Activated CD4-positive, alpha-beta T cell treated with anti-CD3 and anti-CD28 coated beads, Interleukin-2, amount 50 U/mL, for 1 hour (primary cell): ENCODE data around the gene PLXNB1.

Source experiments
- DNase-seq: peaks from one replicate; pipeline ENCODE4 v3.0.0-alpha.2; 2020

The PLXNB1 gene

DNA sequence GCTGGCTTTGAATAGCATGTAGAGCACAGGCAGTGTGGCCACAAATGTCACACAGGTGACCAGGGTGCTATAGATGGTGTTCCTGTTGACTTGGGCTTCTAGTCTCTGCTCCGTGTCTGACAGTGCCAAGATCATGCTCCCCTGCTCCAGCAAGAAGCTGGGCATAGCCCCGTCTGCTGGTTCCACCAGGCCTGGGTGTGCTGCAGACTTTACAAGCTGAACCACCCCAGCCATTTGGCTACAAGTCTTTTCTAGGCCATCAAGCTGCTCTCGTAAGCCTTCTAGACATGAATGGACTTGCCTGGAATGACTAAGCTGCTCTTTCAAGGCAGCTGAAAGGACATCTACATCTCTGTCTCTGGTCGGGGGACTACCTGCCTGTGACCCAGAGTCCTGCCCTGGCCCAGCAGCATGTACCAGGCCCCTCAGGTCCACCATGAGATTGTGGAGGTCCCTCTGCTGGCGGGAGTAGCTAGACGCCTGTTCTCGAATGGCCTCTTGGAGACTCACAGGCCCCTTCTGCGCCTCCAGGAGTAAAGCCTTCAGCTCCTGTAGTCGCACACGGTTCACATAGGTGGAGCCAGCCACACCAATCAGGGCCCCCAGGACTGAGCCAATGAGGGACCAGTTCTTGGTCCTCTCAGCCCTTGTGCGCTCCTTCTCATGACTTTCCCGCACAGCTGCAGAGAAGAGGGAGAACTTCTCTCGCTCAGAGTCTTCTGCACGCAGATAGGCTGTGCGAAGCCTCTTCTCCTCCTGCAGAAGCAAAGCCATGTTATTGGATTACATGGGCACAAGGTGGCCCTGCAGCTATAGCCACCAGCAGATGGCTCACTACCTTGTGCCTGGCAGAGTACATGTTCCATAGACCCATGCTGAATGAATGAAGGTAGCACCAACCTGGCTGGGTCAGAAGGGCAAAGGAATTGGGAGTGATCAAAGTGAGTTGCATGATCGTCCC lies 2.8 kb upstream of the PLXNB1 start:
- no peak for DNase-seq

DNA sequence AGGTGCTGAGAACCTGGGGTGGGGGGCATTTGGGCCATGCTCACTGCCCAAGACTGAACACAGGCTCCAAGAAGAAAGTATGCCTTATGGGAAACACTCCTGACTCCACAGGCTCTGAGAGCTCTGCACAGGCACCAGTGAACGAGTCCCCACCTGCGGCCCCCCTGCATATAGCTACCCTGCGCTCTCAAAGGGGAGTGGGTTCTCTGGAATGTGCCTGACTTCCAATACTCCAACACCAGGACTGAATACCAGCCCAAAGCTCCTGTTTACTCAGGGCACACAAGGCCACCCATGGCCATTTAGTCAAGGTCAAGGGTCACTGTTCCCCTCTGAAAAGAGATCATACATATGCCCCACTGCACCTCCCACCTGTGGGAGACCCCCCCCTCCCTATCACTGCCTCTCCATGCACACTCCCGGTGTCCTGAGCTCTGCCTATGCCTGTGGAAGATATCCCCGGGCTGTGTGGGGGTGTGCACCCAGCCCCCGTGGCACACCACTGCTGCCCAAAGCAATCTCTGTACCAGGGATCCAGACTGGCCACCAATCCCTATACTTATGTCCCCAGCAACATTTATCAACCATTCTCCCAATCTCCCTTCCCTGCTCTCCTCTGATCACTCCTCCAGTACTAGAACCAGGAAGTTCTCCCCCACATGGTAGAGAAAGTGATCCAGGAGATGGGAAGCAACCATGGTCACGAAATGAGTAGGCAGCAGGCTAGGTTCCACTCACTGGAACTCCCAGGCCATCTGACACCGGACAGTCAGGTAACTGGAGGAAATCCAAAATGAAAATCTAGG lies 1.5 kb upstream of the PLXNB1 start:
- no peak for DNase-seq

DNA sequence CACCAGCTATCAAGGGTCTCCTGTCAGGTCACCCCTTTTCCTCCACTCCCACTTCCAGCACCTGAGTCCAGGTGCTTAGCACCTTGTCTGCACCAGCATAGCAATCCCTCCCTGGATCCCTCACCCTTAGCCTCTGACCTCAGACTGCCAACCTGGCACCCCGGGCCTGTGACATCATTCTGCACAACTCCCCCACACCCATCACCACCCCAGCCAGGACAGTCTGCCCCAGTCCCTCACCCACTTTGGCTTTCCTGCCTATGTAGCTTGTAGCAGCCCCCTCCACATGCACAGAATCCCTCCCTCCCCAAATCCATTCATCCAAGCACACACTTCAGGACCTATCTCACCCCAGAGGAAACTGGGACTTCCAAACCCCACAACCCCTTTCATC lies 819 bp upstream of the PLXNB1 start:
- no peak for DNase-seq

DNA sequence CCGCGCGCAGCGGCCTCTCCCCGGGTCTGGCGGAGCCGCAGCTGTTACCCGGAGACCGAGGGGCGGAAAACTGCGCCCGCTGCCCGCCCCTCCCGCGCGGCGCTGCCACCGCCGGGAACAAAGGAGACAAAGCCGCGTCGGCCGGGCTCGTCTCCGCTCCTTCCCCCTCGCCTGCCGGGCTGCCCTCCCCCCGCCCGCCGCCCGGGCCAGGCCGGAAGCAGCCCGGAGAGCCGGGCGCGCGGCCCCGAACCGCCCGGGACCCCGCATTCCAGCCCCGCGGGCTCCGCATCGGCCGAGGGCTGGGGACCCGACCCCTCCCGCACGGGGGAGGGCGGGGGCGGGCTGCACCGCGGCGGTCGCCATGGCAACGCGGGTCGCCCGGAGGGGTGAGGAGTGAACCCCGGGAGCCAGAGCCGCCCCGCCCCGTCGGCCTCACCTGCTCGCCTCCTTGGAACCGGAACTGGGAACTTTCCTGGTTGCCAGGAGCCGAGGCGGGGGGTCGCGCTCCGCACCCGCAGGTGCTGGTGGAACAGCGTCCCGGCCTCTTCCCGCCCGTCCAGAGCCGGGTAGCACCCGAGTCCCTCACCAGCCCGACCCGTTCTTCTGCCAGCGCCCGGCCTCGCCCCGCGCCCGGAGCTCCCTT lies 448 bp downstream of the PLXNB1 start:
- DNase-seq = peak; percentile 63

DNA sequence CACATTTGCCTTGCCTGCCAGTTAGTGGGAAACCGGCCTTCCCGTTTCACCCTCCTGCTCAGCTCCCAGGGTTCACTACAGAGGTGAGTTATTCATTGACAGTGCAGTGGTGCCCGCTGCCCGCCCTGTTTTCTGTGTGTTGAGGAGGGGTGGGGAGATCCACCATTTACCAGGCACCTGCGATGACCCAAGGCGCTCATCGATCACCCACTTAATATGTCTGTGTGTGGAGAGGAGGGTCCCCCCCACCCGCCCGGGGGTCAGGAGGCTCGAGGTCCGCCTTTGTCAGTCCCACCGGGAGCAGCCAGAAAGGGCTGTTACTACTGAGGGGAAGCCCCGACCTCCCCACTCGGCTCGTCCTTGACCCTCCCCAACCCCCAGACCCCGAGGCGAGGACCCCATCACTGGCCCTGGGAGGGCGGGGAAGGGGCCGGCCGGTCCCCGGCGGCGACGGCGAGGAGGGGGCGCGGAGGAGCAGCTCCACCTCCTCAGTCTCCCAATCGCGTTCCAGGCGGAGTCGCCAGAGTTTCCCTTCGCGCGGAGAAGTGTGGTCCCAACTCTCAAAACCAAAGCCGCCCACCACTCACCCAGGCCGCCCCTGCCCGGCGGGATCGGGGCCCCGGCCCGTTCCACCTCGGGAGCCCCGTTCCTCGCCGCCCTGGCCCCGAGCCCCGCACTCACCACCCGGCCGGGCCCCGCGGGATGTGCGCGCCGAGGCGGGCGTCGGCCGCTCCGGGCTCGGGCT lies 1.1 kb downstream of the PLXNB1 start:
- no peak for DNase-seq

DNA sequence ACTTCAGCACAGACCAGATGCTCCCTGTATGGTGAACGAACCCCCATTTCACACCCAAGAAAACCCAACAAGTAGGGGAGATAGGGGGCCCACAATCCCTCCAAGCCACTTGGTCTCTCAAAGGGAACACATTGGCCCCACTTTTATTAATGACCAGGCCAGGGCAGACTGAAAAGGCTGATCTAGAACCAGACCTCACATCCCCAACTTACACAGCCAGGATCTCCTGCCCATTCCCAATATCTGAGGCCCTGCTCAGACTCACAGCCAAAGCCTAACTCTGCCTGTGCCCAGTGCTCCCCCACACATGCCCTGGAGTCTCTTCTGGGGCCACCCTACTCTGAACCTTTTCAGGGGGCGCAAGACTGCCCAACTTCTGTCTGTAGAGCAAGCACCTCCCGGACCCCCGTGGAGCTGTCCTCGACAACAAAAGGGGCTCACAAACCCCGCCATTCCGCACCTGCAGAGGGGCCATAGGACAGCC lies 1.8 kb downstream of the PLXNB1 start:
- DNase-seq = no peak

DNA sequence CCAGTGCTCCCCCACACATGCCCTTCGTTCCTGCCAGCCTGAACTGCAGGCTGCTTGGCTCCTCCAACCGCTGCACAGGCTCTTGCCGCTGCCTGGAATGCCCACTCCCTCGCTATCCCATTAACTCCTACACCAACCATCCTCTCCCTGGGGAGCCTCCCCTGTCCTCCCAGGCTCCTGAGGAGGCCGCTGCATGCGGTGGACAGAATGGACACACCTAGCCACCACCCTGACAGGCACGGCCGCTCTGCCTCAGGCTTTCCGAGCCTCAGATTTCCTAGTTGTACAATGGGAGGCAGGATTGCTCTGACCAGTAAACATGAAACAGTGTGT lies 2.3 kb downstream of the PLXNB1 start:
- no peak for DNase-seq

DNA sequence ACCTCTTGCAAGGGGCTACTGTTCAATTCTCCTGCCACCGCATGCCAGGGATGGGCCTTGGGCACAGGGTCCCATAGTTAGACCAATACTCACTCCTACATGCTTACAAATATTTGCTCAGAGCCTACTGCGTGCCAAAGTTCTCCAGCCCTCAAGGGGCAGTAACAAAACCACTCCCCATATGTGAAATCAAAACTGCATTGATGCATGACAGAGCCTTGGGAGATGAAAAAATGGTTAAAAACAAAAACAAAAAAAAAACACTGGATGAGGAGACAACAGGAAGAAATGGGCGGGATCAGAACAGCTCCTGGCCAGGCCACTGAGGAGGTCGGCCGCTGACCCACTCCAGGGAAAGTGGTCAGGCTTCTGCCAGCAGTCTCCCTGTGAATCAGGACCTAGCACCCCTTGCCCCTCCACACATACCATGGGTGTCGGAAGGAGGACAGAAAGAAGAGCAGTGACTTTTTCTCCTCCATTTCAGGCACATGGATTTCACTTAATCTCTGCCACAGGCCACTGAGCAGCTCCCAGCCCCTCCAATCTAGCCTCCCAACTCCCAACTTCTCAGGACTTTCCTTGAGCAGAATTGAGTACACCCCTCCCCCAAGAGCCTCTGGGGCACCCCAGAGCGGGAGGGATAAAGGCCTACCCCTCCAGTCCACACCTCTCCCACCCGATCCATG lies 2.8 kb downstream of the PLXNB1 start:
- DNase-seq = no peak

DNA sequence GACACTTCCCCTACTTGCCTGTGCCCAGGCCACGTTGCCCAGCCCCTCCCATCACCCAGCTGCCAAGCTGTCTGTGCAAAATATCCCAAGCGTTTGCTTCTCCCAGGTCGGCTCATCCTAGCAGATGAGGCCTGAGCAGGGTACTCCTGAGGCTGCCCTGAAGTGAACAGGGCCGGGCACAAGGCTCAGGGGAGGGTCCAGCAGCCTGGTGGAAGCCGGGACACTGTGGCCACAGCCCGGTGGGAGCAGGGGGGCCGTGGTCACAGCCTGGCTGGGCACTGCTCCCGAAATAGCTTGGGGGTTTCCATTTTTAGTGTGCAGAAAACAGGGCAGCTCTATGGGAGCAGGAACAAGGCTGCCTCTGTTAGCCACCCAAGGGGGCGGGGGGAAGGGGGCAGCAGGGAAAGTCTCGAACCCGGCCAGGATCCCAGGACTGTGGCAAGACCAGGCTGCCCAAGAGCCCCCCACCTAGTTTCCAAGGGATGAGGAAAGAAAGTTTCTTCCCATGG lies 3.4 kb downstream of the PLXNB1 start:
- DNase-seq = no peak

DNA sequence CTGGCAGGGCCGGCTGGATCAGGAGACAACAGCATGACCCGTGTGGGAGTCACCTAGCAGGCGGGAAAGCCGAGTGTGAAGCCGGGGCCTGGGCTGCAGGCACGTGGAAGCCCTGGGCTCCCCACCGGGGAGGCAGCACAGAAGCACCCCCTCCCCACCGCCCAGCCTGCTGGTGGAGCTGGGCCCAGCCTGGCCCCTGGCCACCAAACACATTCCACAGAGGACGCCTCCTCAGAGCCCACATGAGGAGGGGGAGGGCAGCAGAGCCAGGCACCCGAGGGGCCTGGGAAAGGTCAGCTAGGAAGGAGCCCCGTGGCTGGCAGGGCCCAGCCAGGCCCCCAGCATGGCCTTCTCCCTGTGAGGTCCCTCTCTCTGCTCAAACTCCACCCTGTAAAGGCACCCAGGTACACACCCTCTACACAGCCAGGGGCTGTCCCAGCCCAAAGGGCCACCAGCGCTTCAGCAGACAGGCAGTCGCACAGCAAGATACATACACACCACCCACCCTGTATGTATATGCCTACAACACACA lies 4.5 kb downstream of the PLXNB1 start:
- DNase-seq = no peak

DNA sequence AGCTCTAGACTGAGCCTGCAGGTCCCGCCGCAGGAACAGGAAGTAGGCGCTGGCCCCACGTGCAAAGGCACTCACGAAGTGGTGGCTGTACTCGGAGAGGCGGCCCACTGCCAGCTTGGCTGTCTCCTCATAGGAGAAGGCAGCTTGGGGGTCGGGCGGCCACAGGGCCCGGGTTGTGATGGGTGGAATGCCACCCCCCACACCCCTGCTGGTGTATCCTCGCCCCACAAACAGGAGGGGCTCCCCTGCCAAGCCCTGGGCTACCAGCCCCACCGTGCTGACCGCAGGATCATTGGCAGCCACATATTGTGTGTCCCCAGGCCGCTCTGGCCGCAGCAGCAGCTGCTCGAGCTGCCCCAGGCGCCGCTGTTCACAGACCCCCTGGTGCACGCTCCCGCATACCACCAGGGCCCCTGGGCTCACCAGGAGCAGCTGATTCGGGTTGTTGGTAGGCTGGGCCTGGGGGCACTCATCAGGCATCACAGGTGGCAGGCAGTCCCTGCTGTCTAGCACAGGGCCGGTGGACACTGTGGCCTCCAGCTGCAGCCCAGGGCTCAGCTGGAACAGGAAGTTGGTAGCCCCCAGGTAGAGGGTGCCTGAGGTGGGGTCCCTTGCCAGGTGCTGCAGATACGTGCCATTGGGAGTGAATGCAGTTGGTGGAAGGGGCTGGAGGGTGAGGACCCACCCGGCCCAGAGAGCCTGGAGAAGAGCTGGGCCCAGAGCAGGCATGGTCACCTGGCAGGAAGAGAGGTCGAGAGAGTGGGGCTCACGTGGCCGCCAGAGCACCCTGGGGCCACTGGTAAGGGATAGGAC lies 5.8 kb downstream of the PLXNB1 start:
- no peak for DNase-seq

DNA sequence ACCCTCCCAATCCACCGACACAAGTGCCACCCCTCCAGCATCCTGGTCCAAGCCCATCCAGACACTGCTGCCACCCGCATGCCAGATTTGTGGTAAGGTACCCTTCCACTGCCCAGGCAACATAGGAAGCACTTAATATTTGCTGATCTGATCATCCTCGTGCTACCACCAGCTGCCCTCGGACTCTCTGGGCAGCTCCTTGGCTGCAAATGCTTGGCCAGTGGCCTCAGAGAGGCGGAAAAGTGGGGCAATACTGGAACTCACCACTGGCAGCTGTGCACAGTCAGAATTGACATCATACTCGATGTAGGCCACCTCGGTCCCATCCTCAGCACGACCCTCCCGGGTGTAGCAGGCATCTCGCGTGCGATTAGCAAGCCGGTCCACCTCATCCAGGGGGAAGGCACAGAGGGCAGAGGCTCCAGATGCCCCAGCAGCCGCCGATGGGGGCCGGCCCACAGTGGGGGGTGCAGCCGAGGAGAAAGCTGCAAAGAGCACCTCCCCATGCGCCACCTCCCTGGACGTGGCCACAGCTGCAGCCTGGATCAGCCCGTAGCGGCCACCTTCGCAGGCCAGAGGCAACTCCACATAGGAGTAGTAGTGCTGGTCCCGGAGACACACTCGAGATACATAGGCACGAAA lies 6.5 kb downstream of the PLXNB1 start:
- no peak for DNase-seq

DNA sequence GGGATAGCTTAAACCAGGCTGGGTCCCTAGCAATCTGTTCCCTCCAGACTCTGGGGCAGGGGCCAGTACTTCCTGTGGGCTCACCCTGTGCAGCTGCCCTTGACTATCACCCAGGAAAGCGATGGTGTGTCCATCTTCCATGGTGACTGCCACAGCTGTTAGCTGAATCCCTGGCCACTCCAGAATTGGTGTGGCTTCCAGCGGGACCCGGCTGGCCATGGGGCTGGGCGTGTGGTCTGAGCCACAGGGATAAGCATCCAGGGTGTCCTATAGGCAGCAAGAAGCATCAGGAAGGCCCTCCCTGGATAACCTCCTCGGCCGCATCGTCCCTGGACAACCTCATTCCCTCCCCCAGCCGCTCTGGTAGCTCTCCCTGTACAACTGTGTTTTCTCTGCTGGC lies 7.2 kb downstream of the PLXNB1 start:
- no peak for DNase-seq

DNA sequence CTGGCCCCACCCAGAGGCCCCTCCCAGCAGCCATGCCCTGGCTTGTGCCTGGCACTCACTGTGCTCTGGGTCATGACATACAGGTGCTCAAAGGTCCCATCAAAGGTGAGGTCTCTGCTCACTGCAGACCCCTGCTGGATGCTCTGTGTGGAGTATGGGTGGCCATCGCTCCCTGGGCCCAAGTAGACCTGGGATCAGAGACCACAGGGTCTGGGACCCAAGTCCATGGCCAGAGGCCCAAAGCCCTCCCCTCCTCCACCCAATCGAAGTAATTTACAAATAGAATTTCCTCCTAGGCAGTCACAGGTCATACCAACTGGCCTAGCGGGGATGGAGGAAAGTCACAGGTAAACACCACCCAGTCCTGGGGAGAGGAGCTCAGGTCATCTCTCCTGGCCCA lies 7.6 kb downstream of the PLXNB1 start:
- DNase-seq = no peak

DNA sequence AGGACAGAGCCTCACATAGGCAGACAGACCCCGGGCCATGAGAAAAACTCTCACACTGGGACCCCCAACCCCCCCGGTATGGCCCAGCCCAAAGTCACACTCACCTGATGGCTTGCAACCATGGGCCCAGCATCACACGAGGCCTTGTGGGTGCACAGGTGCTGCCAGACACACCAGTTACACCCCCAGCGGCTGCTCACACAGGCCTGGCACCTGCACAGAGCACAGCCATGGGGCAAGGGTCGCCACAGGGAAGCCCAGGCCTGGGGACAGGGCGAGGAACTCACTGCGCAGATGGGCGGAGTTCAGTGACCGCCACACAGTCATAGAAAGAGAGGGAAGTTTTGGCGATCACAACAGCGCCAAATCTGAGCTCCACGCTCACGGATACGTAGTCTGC lies 9.3 kb downstream of the PLXNB1 start:
- DNase-seq = no peak

DNA sequence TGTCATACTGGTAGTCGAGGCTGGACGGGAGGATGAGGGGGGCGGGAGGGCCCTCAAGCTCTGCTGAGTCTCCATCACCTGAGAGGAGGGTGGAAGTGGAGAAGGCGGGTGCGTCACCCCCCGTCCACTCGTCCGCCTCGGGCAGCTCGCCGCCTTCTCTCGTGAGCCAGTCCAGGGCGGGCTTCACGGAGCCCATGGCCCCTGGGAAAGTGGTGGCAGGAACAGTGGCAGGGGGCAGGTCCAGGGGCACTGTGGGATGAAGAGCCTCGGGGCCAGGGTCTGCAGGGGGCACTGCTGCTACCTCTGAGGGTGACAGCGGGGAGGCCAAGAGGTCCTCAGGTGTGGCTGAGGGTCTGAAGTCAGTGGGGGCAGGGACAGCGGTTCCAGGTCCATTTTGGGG lies 10.3 kb downstream of the PLXNB1 start:
- no peak for DNase-seq

DNA sequence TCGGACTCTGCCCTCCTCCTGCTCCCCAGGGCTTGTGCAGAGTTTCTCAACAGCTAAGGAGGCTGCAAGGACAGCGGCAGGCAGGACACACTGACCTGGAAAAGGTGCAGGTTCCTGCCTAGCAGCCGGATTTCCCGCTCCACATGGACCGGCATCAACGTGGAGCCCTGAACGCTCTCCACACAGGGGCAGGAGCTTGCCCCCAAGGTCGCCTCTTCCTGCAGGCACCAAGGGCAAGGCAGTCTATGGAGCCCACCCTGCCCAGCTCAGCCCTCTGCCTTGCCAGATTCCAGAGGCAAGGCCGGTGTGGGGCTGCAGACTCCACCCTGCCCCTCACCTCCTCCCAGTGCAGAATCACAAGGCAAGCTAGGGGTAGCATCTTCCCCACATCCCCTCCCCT lies 10.7 kb downstream of the PLXNB1 start:
- DNase-seq = no peak

DNA sequence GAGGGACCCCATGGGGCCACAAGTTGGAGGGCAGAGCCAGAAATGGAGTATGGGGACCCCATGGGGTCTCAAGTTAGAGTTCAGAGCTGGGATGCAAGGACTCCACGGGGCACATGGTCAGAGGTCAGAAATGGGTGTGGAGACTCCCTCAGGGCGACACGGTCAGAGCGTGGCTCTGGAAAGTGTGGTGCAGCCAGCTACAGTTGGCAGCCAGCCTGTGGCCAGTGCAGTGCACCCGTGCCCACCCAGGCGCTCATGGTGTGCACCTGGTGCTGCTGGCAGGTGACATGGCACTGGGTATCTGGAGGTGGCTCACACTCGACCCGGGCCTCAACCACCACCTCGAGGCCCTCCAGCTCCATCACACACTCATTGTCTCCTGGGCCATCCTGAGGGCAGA lies 11.2 kb downstream of the PLXNB1 start:
- DNase-seq = no peak

DNA sequence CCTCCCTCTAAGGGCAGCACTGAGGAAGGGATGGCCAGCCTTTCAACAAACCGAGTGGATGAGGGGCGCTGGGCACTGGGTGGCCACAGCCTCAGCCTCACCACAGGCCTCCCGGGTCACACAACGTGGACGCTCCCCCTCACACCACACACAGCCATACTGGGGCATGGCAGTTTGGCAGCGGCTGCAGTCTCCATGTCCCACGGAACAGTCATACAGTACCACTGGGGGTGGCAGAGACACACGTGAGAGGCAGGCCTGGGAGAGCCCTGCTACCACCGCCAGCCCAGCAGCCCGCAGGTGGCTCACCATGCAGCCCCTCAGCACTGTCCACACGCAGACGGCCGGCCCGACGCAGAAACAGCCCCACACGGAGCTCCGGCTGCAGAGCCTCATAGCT lies 11.7 kb downstream of the PLXNB1 start:
- no peak for DNase-seq

DNA sequence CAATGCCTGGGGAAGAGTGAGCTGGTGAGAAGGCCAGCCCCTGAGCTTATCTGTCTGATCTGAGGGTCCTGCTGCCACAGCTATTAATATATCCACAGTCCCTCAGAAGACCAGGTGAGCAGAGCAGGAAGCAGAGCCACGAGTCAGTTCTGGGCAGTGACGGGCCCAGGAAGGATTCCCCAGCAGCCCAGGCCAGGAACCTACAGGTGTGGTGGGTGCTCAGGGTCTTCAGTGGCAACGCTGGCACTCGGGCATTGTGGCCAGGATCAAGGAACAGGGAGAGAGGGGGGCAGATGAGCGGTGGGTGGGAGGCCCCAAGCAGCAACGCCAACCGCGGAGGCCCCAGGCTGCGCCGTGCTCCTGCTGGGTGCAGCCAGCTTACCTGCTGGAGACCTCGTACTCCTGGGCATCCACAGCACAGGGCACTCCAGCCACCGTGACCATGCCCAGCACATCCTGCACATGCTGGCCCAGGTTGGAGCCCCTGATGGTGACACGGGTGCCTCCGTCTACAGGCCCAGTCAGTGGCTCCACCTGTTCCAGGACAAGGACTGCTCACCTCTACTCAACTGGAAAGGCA lies 12.3 kb downstream of the PLXNB1 start:
- DNase-seq = no peak
